K562 (cell line): ENCODE results near the gene KATNAL2. TPM values are rescaled to one million over a fixed set of nuclear protein-coding genes. Genes with fewer than 3 reads are reported as not detected.

Experiments used
- ATAC-seq: fragments of 200-7000 bp; cut with Tn5 transposase; 3 replicates; pipeline ENCODE4 v1.9.1; 2020; ENCODE audit warnings: moderate library complexity
- BruUV-seq: library from RNA; stranded (reverse); fragments of 400-500 nt; replicated peaks from 2 replicates; lab custom pipeline; 2021; lab: Mats Ljungman, UMichigan
- CTCF ChIA-PET: fragments of 300-600 bp; formaldehyde crosslinking; extraction: SDS; loops from one replicate; lab custom pipeline; 2021; ENCODE audit warnings: low intra/inter-chr PET ratio; lab: Yijun Ruan, JAX
- POLR2A ChIA-PET: fragments of 300-600, 350-650 bp; sonication (Branson Sonifier 250); formaldehyde crosslinking; extraction: SDS; loops from one replicate; lab custom pipeline; 2021; ENCODE audit warnings: antibody characterized with exemption, inconsistent platforms; lab: Yijun Ruan, JAX
- DNase-seq, 4 experiments: peaks; one replicate each; pipeline versions ENCODE4 v3.0.0 to v3.0.0-alpha.2; 2011 to 2018; ENCODE audit warnings: low spot score in 3 of 4, mixed read lengths in 3 of 4; ENCODE audit errors: extremely low read depth in 1 of 4
- FAIRE-seq: peaks from 2 replicates; lab custom pipeline; 2011; peaks lifted over from hg19 to GRCh38; lab: Jason Lieb, UNC
- H2AFZ ChIP-seq: 2 replicates; pipeline ENCODE4 v1.6.0; 2011; ENCODE audit warnings: low read depth, low read length, control low read depth, inconsistent platforms
- H3K27ac ChIP-seq: fragments of 200-600 bp; 3 replicates; pipeline ENCODE4 v1.8.0; 2011; ENCODE audit warnings: low read depth, mild to moderate bottlenecking, control low read depth, inconsistent platforms, low read length, moderate library complexity, mixed read lengths; ENCODE audit errors: extremely low read depth
- H3K27me3 ChIP-seq, 2 experiments: fragments of 300-600 bp in 1 of 2; 2 replicates in 1 of 2; 3 replicates in 1 of 2; pipeline versions ENCODE4 v1.6.0 to v1.8.0; 2011; ENCODE audit warnings: inconsistent platforms in 2 of 2, low read length in 2 of 2, mild to moderate bottlenecking in 1 of 2, mixed read lengths in 1 of 2, moderate library complexity in 1 of 2; ENCODE audit not compliant: control insufficient read depth in 2 of 2, insufficient read depth in 2 of 2
- H3K36me3 ChIP-seq: fragments of 300-600 bp; 3 replicates; pipeline ENCODE4 v1.8.0; 2011; ENCODE audit warnings: mild to moderate bottlenecking, low read length, inconsistent platforms; ENCODE audit not compliant: control insufficient read depth, insufficient read depth
- H3K4me1 ChIP-seq, 2 experiments: fragments of 200-600 bp in 1 of 2; replicated peaks in 1 of 2; 2 replicates in 1 of 2; 3 replicates in 1 of 2; pipeline versions ENCODE4 v1.5.1 to v1.8.0; 2011; ENCODE audit warnings: inconsistent platforms in 2 of 2, low read length in 2 of 2, mild to moderate bottlenecking in 1 of 2, mixed read lengths in 1 of 2, moderate library complexity in 1 of 2; ENCODE audit not compliant: control insufficient read depth in 2 of 2, insufficient read depth in 2 of 2
- H3K4me2 ChIP-seq: 2 replicates; pipeline ENCODE4 v1.6.1; 2011; ENCODE audit warnings: low read length, control low read depth, inconsistent platforms, mixed read lengths; ENCODE audit not compliant: insufficient read depth
- H3K4me3 ChIP-seq: fragments of 200-600 bp; sonication (generic), shearing (Covaris generic); 2 replicates; pipeline ENCODE4 v1.5.1; 2016; ENCODE audit warnings: control low read depth, inconsistent platforms
- H3K79me2 ChIP-seq: fragments of 200-600 bp; 3 replicates; pipeline ENCODE4 v1.8.0; 2011; ENCODE audit warnings: low read length, inconsistent platforms; ENCODE audit not compliant: control insufficient read depth, insufficient read depth
- H3K9ac ChIP-seq, 2 experiments: 2 replicates each; pipeline versions ENCODE4 v1.6.0 to v1.6.1; 2011; ENCODE audit warnings: low read depth in 2 of 2, low read length in 2 of 2, control low read depth in 1 of 2, inconsistent platforms in 1 of 2, mild to moderate bottlenecking in 1 of 2, mixed read lengths in 1 of 2; ENCODE audit not compliant: insufficient read depth in 1 of 2
- H3K9me1 ChIP-seq: one replicate; pipeline ENCODE4 v1.6.0; 2011; ENCODE audit warnings: inconsistent platforms, mild to moderate bottlenecking, low read length, moderate library complexity; ENCODE audit not compliant: control insufficient read depth, insufficient read depth
- H3K9me3 ChIP-seq: replicated peaks from 2 replicates; pipeline ENCODE4 v1.5.1; 2011; ENCODE audit warnings: low read depth, low read length, inconsistent platforms; ENCODE audit not compliant: control insufficient read depth, insufficient read depth
- H4K20me1 ChIP-seq: replicated peaks from 2 replicates; pipeline ENCODE4 v1.6.1; 2011; ENCODE audit warnings: low read length, inconsistent platforms, mixed read lengths; ENCODE audit not compliant: control insufficient read depth, insufficient read depth
- CCNT2 ChIP-seq: IDR thresholded peaks from 2 replicates; pipeline ENCODE4 v1.6.1; 2011; ENCODE audit warnings: borderline replicate concordance, low read depth, mild to moderate bottlenecking, moderate library complexity, mixed read lengths, low read length; ENCODE audit not compliant: insufficient read length; ENCODE audit errors: extremely low read depth
- FOXA1 ChIP-seq: fragments of 450-650 bp; IDR thresholded peaks from 2 replicates; pipeline ENCODE4 v1.6.1; 2016; ENCODE audit warnings: mild to moderate bottlenecking, borderline replicate concordance
- GATA2 ChIP-seq: sonication (generic); formaldehyde crosslinking; IDR thresholded peaks from 2 replicates; pipeline ENCODE4 v1.4.0; 2020; ENCODE audit warnings: mild to moderate bottlenecking, missing genetic modification reagents
- KAT8 ChIP-seq: fragments of 450-650 bp; IDR thresholded peaks from 2 replicates; pipeline ENCODE4 v1.6.1; 2016; ENCODE audit warnings: low read depth, mild to moderate bottlenecking
- MTF1 ChIP-seq: fragments of 250-450 bp; sonication (Bioruptor Pico); IDR thresholded peaks from 2 replicates; pipeline ENCODE4 v1.9.0; 2021; ENCODE audit warnings: moderate library complexity, mild to moderate bottlenecking, inconsistent platforms, borderline replicate concordance
- NR2F6 ChIP-seq: fragments of 450-650 bp; formaldehyde crosslinking; IDR thresholded peaks from 2 replicates; pipeline ENCODE4 v1.4.0; 2020; ENCODE audit warnings: mild to moderate bottlenecking
- SUPT5H ChIP-seq: fragments of 450-650 bp; IDR thresholded peaks from 2 replicates; pipeline ENCODE4 v1.6.1; 2016
- ZC3H4 ChIP-seq: sonication (generic); formaldehyde crosslinking; IDR thresholded peaks from 2 replicates; pipeline ENCODE4 v1.9.0; 2021; ENCODE audit warnings: missing genetic modification reagents, borderline replicate concordance
- ZKSCAN1 ChIP-seq: fragments of 150-350 bp; IDR thresholded peaks from 2 replicates; pipeline ENCODE4 v1.6.1; 2016; ENCODE audit warnings: low read depth, low read length
- WGBS: fragments of 100-300 bp; shearing (Covaris generic); methylation state at CpG from one replicate; pipeline ENCODE4 v1.1.6; 2016; ENCODE audit warnings: low coverage, mixed read lengths; ENCODE audit not compliant: insufficient coverage; ENCODE audit errors: missing lambda C conversion rate; 5-methylcytosine and 5-hydroxymethylcytosine counted together
- in situ Hi-C: fragments of 300-500 bp; cut with MboI; formaldehyde crosslinking; loops from 4 replicates; pipeline ENCODE4 v1.15.0; 2018; ENCODE audit warnings: inconsistent platforms, mixed read lengths
- intact Hi-C: fragments of 100-400 bp; cut with micrococcal nuclease; formaldehyde crosslinking; loops from 2 replicates; pipeline ENCODE4 v1.14.2; 2022
- polyA plus RNA-seq, 8 experiments: library from polyadenylated mRNA; depleted of rRNA in 4 of 8; stranded (reverse) in 5 of 8; unstranded in 3 of 8; fragments of >200 nt; fragmentation: Nextera tagmentation in 2 of 8; fragmentation: Illumina TruSeq in 1 of 8; extraction: Ambion mirVana in 2 of 8; extraction: Trizol in 1 of 8; gene quantifications; 2 replicates each; pipeline versions ENCODE4 v1.2.1 to v1.2.3, GENCODE V29; 2011 to 2014; ENCODE audit warnings: inconsistent platforms in 1 of 8, missing spikeins in 1 of 8
- total RNA-seq, 7 experiments: library from RNA; depleted of rRNA in 6 of 7; stranded (reverse); fragments of >200 nt in 6 of 7; fragmentation: Illumina TruSeq in 2 of 7; extraction: Trizol in 2 of 7; gene quantifications; 2 replicates each; pipeline versions ENCODE4 v1.2.1 to v1.2.3, GENCODE V29; 2011 to 2021; ENCODE audit warnings: low replicate concordance in 1 of 7
- TF ChIP-seq, protein P1 (sequence below): fragments of 450-650 bp; IDR thresholded peaks from 2 replicates; pipeline ENCODE4 v1.6.1; 2016; ENCODE audit warnings: low read depth, mild to moderate bottlenecking, moderate library complexity
- TF ChIP-seq, protein P2 (sequence below): sonication (generic); formaldehyde crosslinking; IDR thresholded peaks from 2 replicates; pipeline ENCODE4 v1.8.1; 2023; ENCODE audit warnings: mild to moderate bottlenecking, missing genetic modification reagents

The KATNAL2 gene
- total and polyA plus RNA-seq, 9 of the 15 experiments (the other 6 are each of a cell fraction or from before 2014, with no cell fraction given) = 0.08 to 1.2 (median 0.48) TPM

DNA sequence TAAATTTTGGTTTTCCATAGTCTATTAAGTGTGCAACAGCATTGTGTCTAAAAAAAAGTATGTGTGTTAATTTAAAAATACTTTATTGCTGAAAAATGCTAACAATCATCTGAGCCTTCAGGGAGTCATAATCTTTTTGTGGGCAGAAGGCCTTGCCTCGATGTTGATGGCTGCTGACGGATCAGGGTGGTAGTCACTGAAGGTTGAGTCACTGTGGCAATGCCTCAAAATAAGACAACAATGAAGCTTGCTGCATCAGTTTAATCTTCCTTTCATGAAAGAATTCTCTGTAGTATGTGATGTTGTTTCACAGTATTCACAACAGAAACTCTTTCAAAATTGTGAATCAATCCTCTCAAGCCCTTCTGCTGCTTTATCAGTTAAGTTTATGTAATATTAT is 201.6 kb downstream of the KATNAL2 start:
- no peaks in the 10 kb centered on the region; a peak in 1 of 5 replicates for H3K4me1 ChIP-seq
- H3K9me1 ChIP-seq = no peaks in the 10 kb centered on the region
- DNase-seq (no peak), ATAC-seq (no peak), FAIRE-seq (no peak)
- intact Hi-C loops (no loop called here), in situ Hi-C loops (no loop called here)
- CTCF ChIA-PET = no interaction called here
- H3K9ac ChIP-seq = no peak overlapping the region
- POLR2A ChIA-PET = no interaction called here
- no peaks in the 10 kb centered on the region for H3K27me3 ChIP-seq
- H3K4me3 ChIP-seq = no peak overlapping the region
- no peak overlapping the region for H3K4me2 ChIP-seq
- no peaks in the 10 kb centered on the region for H3K79me2 ChIP-seq
- H3K9me3 ChIP-seq = no peaks in the 10 kb centered on the region
- BruUV-seq = no TSS peak
- H3K27ac ChIP-seq = no peak overlapping the region
- WGBS = 100% methylated on average over 2 of the region's 2 CpGs
- H2AFZ ChIP-seq = no peak overlapping the region
- H3K36me3 ChIP-seq = peaks cover 7% of the 10 kb centered on the region; the same call in 2 of the 3 replicates
- TF ChIP-seq SUPT5H (no peak), NR2F6 (no peak), GATA2 (CRISPR knock-in tag) (no peak), KAT8 (no peak), MTF1 (no peak), FOXA1 (no peak), ZKSCAN1 (no peak), ZC3H4 (CRISPR knock-in tag) (no peak), CCNT2 (no peak)
- TF ChIP-seq, protein P1, sequence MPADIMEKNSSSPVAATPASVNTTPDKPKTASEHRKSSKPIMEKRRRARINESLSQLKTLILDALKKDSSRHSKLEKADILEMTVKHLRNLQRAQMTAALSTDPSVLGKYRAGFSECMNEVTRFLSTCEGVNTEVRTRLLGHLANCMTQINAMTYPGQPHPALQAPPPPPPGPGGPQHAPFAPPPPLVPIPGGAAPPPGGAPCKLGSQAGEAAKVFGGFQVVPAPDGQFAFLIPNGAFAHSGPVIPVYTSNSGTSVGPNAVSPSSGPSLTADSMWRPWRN = no peak
- TF ChIP-seq, protein P2, sequence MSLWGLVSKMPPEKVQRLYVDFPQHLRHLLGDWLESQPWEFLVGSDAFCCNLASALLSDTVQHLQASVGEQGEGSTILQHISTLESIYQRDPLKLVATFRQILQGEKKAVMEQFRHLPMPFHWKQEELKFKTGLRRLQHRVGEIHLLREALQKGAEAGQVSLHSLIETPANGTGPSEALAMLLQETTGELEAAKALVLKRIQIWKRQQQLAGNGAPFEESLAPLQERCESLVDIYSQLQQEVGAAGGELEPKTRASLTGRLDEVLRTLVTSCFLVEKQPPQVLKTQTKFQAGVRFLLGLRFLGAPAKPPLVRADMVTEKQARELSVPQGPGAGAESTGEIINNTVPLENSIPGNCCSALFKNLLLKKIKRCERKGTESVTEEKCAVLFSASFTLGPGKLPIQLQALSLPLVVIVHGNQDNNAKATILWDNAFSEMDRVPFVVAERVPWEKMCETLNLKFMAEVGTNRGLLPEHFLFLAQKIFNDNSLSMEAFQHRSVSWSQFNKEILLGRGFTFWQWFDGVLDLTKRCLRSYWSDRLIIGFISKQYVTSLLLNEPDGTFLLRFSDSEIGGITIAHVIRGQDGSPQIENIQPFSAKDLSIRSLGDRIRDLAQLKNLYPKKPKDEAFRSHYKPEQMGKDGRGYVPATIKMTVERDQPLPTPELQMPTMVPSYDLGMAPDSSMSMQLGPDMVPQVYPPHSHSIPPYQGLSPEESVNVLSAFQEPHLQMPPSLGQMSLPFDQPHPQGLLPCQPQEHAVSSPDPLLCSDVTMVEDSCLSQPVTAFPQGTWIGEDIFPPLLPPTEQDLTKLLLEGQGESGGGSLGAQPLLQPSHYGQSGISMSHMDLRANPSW = no peak
- H4K20me1 ChIP-seq = no peaks in the 10 kb centered on the region
